Neural crest cell (in vitro differentiated cells): ENCODE data around the gene SLC4A1AP. TPM values are rescaled to one million over a fixed set of nuclear protein-coding genes. Genes with fewer than 3 reads are reported as not detected.

Experiments used
- DNase-seq: peaks from one replicate; pipeline ENCODE4 v3.0.0; 2021; ENCODE audit warnings: low read depth, mixed read lengths, low spot score
- H3K27ac Mint-ChIP-seq: one replicate; pipeline ENCODE4 v1.8.0; 2021; ENCODE audit warnings: mild to moderate bottlenecking, mixed read lengths; ENCODE audit not compliant: unreplicated experiment
- H3K27me3 Mint-ChIP-seq: 2 replicates; pipeline ENCODE4 v1.8.0; 2021; ENCODE audit warnings: low read depth, mild to moderate bottlenecking, mixed read lengths
- H3K36me3 Mint-ChIP-seq: 2 replicates; pipeline ENCODE4 v1.8.0; 2021; ENCODE audit warnings: low read depth, mild to moderate bottlenecking, mixed read lengths
- H3K4me1 Mint-ChIP-seq: 2 replicates; pipeline ENCODE4 v1.8.0; 2021; ENCODE audit warnings: mixed read lengths
- H3K4me3 Mint-ChIP-seq: one replicate; pipeline ENCODE4 v1.8.0; 2021; ENCODE audit warnings: mild to moderate bottlenecking, mixed read lengths
- H3K9me3 Mint-ChIP-seq: 2 replicates; pipeline ENCODE4 v1.8.0; 2021; ENCODE audit warnings: mixed read lengths
- total RNA-seq: library from RNA; stranded (reverse); gene quantifications from 2 replicates; pipeline ENCODE4 v1.2.1, GENCODE V29; 2021
- TF ChIP-seq, protein P1 (sequence below): fragments of 200-600 bp; sonication (generic); conservative IDR thresholded peaks from 2 replicates; pipeline ENCODE4 v1.5.0; 2021; ENCODE audit warnings: antibody characterized with exemption, mild to moderate bottlenecking

SLC4A1AP gene
- total RNA-seq, 1 donor from 2014 or later: 19.1 TPM

- no peak overlapping the region for H3K27ac Mint-ChIP-seq
- H3K27me3 Mint-ChIP-seq: peaks cover 12% of the 10 kb centered on the region
Measured at GRCh38 chr2:27736890-27737204, 73.2 kb downstream of the SLC4A1AP start.

GRCh38 chr2:27737676-27738348 is 74.1 kb downstream of the SLC4A1AP start:
- H3K9me3 Mint-ChIP-seq: peaks cover 2% of the 10 kb centered on the region
- H3K4me3 Mint-ChIP-seq: no peak overlapping the region
- peaks cover 12% of the 10 kb centered on the region for H3K27me3 Mint-ChIP-seq
- no peaks in the 10 kb centered on the region for H3K36me3 Mint-ChIP-seq
- H3K4me1 Mint-ChIP-seq: peaks cover 5% of the 10 kb centered on the region
- no peak overlapping the region for H3K27ac Mint-ChIP-seq
- DNase-seq: no peak
- TF ChIP-seq, protein P1, sequence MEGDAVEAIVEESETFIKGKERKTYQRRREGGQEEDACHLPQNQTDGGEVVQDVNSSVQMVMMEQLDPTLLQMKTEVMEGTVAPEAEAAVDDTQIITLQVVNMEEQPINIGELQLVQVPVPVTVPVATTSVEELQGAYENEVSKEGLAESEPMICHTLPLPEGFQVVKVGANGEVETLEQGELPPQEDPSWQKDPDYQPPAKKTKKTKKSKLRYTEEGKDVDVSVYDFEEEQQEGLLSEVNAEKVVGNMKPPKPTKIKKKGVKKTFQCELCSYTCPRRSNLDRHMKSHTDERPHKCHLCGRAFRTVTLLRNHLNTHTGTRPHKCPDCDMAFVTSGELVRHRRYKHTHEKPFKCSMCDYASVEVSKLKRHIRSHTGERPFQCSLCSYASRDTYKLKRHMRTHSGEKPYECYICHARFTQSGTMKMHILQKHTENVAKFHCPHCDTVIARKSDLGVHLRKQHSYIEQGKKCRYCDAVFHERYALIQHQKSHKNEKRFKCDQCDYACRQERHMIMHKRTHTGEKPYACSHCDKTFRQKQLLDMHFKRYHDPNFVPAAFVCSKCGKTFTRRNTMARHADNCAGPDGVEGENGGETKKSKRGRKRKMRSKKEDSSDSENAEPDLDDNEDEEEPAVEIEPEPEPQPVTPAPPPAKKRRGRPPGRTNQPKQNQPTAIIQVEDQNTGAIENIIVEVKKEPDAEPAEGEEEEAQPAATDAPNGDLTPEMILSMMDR: no peak

More at GRCh38 chr2:27736890-27737204, 73.2 kb downstream of the SLC4A1AP start:
- no peak for DNase-seq
- TF ChIP-seq, protein P1: no peak
- Mint-ChIP-seq H3K9me3 (peaks cover 2% of the 10 kb centered on the region), H3K4me1 (peaks cover 5% of the 10 kb centered on the region), H3K36me3 (no peaks in the 10 kb centered on the region), H3K4me3 (peak overlapping the region; percentile 47)

DNA sequence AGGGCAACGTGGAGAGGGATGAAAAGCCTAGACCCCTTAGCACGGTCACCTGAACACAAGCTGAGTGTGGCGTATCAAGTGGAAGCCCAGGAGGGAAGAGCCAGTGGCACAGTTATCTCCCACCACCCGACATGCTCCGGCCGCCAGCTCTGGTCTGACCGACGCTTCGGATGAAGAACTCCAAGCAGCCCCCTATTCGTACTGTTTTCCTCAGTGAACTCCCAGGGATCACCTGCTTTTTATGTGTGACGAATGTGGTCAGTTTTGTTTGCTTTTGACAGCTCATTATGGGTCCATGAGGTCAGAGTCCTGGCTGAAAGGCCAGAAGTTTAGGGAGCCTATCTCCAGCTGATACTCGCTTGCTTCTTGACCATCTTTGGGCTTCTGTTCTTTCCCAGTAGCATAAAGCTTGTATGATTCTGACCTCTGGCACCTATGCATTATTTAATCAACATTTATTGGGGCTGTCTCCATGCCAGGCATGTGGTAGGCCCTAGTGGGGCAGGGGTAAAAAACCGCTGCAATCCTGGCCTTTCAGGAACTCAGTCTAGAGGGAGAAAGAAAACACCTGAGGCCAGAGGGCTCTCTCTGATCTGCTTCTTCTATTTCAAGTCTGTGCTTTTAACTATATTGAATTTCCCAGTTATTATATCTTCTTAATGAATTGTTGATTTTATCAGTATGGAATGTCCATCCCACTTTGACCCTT is 74.8 kb downstream of the SLC4A1AP start:
- no peaks in the 10 kb centered on the region for H3K36me3 Mint-ChIP-seq
- H3K27me3 Mint-ChIP-seq: peaks cover 12% of the 10 kb centered on the region
- H3K4me3 Mint-ChIP-seq: no peak overlapping the region
- no peak for DNase-seq
- TF ChIP-seq, protein P1: no peak
- H3K9me3 Mint-ChIP-seq: peaks cover 2% of the 10 kb centered on the region
- H3K27ac Mint-ChIP-seq: no peak overlapping the region
- H3K4me1 Mint-ChIP-seq: peaks cover 5% of the 10 kb centered on the region

DNA sequence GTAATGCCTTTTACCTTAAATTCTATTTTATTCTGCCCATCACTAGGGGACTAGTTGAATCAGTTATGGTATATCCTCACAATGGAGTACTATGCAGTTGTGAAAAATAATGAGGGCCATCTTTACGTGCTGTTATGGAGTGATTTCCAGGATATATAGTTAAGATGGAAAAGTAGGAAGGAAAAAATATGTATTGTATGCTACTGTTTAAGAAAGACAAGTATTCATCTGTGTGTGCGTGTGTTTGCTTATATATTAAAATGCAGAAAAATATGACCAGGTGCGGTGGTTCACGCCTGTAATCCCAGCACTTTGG is 75.3 kb downstream of the SLC4A1AP start:
- DNase-seq: no peak
- Mint-ChIP-seq H3K27ac (no peak overlapping the region), H3K4me3 (no peak overlapping the region), H3K4me1 (peaks cover 5% of the 10 kb centered on the region), H3K27me3 (peaks cover 12% of the 10 kb centered on the region), H3K9me3 (peaks cover 2% of the 10 kb centered on the region), H3K36me3 (no peaks in the 10 kb centered on the region)
- TF ChIP-seq, protein P1: no peak

- Mint-ChIP-seq H3K4me1 (no peaks in the 10 kb centered on the region), H3K27me3 (peaks cover 23% of the 10 kb centered on the region), H3K4me3 (no peak overlapping the region), H3K9me3 (peaks cover 2% of the 10 kb centered on the region), H3K27ac (no peak overlapping the region), H3K36me3 (no peaks in the 10 kb centered on the region)
- no peak for DNase-seq
- TF ChIP-seq, protein P1: no peak
Measured at GRCh38 chr2:27741673-27742072, 78.0 kb downstream of the SLC4A1AP start.
